ENCODE measurements around the gene EMILIN3. TPM values are rescaled to one million over a fixed set of nuclear protein-coding genes. Genes with fewer than 3 reads are reported as not detected.
A peak's percentile ranks its signal among the peaks of the same experiment; 100 is the strongest.

Gene EMILIN3, protein sequence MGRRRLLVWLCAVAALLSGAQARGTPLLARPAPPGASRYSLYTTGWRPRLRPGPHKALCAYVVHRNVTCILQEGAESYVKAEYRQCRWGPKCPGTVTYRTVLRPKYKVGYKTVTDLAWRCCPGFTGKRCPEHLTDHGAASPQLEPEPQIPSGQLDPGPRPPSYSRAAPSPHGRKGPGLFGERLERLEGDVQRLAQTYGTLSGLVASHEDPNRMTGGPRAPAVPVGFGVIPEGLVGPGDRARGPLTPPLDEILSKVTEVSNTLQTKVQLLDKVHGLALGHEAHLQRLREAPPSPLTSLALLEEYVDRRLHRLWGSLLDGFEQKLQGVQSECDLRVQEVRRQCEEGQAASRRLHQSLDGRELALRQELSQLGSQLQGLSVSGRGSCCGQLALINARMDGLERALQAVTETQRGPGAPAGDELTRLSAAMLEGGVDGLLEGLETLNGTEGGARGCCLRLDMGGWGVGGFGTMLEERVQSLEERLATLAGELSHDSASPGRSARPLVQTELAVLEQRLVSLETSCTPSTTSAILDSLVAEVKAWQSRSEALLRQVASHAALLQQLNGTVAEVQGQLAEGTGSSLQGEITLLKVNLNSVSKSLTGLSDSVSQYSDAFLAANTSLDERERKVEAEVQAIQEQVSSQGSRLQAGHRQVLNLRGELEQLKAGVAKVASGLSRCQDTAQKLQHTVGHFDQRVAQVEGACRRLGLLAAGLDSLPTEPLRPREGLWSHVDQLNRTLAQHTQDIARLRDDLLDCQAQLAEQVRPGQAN
- total RNA-seq = under 0.01 TPM in 1 of 2 replicates, not detected in the other

DNA sequence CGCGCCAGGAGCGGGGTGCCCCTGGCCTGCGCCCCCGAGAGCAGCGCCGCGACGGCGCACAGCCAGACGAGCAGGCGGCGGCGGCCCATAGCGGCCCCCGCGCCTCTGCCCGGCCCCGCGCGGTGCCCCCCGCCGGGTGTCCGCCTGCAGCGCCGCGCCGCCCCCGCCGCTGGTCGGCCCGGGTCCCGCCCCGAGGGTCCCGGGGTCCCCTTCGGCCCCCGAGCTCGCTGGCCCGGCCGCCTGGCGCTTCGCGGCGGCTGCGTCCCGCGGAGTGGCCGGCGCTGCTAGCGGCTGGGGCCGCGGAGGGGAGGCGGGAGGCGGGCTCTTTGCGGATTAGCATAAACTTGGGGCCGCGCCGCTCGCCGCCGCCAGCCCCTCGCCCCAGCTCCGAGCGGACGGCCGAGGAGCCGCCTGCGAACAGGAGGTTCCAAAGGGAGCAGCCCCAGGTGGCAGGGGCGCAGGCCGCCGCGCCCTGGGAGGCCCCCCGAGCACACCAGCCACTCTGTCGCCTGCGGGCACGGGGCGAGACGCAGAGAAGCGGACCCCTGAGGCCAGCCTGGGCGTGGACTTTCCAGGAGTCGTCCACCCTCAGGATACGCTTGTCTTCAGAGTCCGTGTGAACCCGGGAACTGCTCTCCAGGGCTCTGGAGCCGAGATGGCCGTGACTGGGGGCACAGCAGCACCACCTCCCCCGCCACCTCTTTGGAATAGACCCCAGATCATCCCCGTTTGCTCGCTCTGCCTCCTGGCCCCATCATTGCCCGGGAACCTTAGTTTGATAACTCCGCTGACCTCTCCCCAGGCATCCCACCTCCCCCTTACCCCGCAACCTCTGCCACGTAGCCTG lies at the start of gene EMILIN3:
EMILIN3 (minus strand) TSS at position 273 of the 847 bp plus-strand sequence; CDS start at position 89, 184 bp downstream.
- DNase-seq (ENCODE audit: low read depth in 2 of 2) = no peak

DNA sequence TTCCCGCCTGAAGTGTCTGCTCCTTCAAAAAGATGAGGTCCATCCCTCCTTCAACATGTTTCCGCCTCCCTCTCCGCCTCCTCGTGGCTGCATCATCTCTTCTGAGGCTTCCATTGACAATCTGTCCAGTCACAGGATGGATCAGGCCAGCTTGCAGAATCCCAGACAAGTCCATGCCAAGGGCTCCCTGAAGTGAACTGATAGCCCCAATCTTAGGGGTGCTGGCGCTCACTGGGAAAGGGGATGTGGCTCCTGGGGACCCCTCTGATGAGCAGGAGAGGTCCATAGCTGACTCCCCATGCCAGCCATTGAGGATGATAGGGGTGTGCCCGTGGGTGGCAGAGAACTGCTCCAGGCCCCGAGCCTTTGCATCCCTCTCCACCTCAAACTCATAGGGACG lies 48.6 kb upstream of the EMILIN3 start:
- DNase-seq (ENCODE audit: low read depth in 2 of 2) = no peak

DNA sequence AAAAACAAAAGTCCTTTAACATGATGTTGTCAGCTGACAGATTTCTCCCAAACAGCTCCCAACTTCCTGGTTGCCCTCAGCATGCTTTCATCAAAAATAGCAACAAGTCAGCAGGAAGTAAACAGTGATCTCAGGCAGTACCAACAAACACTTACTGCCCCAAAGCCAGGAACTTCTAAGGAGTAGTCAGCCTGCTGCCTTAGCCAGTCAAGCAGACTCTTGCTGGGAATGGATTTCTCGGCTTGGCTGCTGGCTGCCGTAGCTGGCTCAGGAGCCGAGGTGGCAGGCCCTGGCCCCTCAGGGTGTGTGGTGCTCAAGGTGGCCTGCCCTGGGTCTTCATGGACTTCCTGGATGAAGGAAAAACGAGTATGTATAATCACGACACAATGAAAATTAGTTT lies 46.6 kb upstream of the EMILIN3 start:
- peak in 1 of 2 donors; percentile 23 for DNase-seq (ENCODE audit: low read depth in 2 of 2)

DNA sequence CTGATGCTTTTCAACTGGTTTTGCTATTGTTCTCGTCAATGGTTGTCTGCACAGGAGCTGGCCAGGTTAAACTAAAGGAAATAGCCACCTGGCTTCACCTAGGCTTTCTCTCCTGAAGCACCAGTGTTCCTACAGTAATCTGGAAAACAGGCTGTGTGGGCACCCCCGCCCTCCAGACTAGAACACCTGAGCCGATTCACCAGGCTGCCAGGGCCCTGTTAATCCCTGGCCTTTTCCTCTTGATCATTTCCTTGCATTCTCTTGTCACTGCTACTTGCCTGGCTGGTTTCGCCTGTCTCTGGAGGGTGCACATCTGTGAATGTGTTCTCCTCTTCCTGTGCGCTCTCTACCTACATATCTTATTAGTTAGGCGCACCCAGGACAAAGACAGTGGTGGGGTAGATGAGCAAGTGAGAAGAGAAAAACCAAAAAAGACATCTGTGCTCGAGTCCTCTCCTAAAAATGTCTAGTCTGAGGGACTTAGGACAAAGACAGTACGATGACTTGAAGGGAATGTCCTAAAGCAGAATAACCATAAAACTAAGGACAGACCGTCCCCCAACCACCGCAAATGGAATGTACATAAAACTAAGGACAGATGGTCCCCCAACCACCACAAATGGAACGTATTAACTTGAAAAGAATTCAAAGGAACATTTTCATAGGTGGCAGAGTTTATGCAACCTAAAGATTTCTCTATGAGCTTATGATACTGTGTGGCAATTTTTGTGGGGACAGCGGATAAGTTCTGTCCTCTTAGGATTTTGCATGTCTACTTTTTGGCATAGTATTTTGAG lies 45.9 kb upstream of the EMILIN3 start:
- DNase-seq (ENCODE audit: low read depth in 2 of 2) = no peak

DNA sequence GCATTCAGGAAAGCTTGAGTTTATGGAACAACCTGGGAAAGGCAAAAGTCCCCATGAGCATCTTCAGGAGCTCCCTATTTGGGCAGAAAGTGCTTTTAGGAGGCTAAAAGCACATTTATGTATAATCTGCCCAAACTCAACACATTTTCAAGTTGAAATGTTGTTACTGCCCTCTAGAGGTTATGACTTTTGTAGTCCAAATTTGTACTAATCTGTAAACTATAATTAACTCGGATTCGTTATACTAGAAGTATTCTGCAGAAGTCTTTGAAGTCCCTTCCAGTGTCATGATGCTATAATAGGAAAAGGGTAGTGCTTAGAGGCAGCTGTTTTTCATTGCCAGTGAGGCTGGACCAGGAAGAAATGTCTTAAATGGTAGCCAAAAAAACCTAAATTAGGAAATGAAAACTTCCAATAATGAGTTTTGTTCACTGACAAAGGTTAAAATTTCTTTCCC lies 44.8 kb upstream of the EMILIN3 start:
- DNase-seq (ENCODE audit: low read depth in 2 of 2) = peak; percentile 48 to 49

DNA sequence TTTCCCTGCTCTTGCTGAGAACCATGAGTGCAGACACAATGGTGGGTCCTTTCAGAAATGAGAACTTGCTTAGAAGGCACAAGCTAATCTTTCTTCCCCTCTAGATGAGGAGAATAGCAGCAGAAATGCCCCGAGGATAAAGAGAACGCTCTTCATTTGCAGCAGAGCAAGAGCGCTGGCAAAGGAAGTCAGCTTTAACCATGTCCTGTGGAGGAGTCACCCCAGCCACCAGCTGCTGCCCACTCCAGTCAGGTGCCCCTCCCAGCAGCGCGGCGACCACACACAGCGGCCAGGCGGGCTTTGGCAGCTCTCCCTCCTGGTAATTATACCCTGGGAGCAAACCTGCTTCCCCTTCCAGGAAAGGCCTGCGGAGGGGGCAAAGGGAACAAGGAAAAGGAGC lies 42.4 kb upstream of the EMILIN3 start:
- DNase-seq (ENCODE audit: low read depth in 2 of 2) = peak in 1 of 2 donors; percentile 12

DNA sequence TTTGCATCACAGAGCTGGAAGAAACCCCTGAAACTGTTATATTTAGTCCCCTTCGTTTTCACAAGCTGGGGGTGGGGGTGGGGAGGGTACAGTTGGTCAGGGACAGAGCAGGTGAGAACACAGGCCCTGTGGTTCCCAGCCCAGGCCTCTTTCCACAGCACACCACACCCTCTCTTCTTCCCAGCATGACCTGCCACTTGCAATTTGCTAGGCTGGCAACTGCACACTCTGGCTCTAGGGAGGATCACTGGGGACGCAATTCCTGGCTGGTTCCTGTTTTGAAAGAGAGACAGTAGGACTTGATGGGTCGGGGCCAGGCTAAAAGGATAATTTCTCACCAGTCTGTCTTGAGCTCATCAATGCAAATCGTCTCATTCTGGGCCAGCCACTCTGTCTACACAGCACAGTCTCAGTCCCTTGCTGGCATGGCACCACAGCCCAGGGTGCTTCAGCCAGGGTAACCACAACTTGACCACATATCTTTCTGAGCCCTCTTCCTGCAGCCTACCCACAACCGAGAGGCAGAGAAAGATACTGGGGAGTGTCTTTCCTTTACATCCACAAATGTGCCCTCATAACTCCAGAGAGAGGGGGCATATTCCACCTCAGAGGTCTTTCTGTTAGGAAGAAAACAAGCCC lies 41.7 kb upstream of the EMILIN3 start:
- no peak for DNase-seq (ENCODE audit: low read depth in 2 of 2)

DNA sequence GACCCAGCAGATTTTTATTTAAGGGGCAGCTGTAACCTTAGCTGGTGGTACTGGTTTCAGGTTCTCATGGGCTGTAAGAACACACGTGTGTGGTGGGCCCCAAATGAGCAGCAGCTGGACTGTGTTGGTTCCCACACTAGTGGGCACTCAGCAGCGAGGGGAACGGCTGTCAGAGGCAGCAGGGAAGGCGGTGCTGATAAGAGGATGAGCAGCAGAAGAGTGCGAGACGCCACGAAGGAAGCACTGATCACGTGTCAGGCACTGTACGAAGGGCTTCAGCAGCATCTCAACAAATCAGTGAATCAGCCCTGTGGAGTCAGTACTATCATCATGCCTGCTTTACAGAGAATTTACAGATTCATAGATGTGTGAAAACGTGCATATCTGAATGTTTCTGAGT lies 41.0 kb upstream of the EMILIN3 start:
- no peak for DNase-seq (ENCODE audit: low read depth in 2 of 2)

DNA sequence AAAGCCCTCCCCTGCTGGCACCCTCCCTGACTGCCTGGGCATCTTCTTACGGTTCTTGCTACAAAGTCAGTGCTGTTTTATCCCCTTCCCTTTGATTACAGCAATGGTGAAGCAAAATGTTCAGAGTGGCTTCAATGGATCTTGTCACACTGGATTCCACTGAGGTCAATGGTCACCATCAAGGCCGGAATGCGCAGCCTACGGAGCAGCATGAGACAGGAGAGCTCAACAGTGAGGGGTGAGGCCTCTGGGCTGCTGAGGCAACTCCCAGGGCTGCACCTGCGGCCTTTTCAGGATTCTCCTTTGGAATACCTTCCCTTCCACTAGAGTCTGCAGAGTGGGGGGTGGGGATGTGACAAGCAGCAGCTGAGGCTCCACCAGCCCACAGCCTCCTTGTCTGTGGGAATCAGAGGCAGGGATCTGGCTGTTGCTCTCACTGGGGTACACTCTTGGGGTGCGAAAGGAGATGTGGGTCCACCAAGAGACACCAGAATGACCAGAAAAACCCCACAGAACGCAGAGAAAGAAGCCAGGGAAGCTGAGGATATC lies 40.4 kb upstream of the EMILIN3 start:
- DNase-seq (ENCODE audit: low read depth in 2 of 2) = no peak

DNA sequence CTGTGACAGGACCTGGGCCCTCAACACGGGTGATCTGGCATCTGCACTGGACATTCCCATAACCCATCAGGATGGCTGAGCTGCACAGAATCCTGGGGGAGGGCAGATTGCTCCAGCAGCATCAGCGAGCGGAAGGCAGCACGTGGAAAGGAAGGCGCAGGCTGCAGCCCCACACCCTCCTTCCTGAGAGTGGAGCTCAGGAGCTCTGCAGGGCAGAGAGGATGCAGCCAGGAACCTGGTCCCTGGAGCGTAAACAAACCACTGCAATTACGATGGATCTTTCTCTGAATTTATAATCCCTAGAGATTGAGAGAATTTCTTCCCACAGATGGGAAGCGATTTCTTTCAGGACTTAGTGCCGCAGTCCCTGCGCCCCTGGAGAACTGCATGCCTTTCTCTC lies 39.7 kb upstream of the EMILIN3 start:
- DNase-seq (ENCODE audit: low read depth in 2 of 2) = peak; percentile 33 to 53

DNA sequence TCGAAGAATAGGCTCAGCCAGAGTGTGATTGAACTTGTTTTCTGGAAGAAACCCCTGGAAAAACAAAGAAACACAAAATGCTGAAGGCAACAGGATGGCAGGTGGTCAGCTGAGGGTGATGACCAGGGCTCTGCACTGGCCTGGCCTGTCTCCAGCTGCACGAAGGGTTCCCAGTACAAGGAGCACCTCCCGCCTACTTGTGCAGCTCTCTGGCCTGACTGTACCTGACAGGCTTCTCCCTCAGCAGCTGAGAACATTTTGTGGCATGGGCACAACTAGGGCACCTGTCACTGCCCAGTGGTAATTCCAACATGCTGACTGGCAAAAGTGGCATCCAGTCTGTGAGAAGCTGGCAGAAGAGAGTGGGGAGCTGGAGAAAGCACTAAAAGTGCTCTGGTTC lies 38.8 kb upstream of the EMILIN3 start:
- DNase-seq (ENCODE audit: low read depth in 2 of 2) = no peak

DNA sequence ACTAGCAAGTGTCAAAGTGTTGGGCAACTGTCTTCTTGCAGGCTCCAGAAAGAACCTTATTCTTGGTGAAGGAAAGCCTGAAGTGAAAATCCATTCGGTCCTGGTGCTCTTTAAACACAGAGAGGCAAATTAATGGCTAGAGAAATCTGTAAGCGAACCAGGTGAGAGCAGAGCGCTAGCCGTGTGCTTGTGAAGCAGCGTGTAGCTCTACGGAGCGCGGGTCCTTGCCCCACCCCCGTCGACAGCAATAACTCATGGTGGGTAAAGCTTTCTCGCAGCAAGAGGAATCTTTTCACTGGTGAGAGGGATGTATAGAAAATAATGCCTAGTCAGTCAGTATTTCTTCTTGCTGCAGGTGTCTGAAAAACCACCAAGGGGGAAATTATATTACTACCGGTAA lies 37.0 kb upstream of the EMILIN3 start:
- no peak for DNase-seq (ENCODE audit: low read depth in 2 of 2)

DNA sequence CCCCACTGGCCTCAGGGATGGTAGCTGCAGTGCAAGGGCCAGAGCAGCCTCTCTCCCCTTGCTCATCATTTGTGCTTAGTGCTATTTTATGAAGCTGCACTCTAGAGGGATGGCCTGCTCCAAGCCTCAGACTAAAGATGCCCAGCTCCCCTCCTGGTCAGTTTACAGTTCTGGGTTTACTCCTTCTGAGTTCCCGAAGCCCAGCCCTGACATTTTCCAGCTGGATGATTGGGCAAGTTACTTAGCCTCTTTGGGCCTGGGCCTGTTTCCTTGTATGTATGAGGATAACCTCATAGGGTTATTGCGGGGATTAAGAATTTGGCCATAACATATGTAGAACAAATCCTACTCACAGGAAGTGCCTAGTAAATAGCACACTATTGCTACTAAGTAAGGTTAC lies 31.8 kb upstream of the EMILIN3 start:
- no peak for DNase-seq (ENCODE audit: low read depth in 2 of 2)

DNA sequence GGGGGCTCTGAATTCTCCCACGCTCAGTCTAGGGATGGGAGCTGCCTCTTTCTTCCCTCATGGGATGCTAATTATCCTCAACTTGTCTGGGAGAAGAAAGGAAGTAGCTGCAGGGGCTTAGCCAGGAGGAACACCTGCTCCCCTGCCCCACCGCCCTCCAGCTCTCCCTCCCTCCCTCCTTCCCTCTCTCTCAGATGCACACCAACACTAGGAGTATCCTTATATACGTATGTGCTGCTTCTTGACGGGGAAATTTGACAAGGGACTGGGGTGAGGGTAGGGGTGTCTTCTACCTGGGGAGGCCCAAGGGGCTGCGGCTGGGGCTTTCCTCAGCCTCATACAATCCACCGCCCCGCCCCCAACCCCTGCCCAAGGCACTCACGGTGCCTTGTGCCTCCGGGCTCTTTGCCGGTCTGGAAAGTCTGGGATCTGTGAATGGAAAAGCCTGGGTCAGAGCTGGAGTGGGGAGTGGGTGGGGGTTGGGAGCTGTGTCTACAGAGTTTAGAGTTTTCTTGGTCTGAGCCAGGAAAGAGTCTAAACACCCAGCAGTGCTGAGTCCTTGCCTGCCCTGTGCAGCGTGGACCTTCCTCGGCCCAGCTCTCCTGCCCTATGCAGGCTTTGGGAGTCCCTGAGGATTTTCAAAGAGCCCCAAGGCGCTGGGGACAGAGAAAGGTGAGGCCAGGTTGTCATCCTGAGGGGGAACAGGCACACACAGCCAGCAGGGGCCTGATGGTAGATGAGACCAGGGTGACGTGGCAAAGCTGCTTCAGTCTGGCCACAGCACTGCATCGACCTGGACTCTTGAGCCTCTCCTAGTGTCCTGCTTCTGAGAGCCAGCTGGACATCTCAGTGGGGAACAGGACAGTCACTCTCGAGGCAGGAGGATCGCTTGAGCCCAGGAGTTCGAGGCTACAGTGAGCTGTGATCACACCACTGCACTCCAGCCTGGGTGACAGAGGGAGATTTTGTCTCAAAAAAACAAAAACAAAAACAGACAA lies 29.3 kb upstream of the EMILIN3 start:
- no peak for DNase-seq (ENCODE audit: low read depth in 2 of 2)

DNA sequence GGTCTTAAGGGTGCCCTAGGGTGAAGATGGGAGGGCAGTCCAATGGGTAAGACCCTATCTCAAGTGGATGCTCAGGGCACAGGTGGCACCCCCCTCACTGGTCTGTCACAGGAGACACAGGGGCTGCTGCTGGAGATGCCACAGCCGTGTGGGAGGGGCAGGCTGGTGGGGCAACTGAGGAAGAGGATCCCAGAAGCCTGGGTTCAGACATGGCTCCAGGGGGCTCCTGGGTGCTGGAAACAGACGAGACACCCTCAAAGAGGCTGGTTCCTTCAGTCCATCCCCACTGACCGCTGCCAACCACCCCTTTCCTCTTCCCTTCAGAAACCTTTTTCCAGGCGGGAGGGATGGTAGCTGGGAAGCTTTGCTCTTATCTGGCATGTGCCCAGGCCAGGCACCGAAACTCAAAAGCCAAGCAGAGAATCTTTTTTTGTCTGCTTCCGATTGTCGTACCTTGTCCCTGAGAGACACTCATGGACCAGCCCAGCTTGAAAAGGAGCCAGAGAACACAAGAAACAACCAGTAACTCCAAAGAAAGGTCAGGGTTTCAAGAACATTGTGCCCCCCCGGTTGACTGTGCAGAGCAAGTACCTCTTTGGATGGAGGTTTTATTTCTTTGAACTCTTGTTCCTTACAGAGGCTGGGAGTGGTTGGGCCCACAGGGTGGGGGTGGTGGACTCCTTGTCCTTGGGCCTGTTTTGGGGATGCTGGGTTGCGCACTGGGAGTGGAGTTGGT lies 28.5 kb upstream of the EMILIN3 start:
- no peak for DNase-seq (ENCODE audit: low read depth in 2 of 2)

DNA sequence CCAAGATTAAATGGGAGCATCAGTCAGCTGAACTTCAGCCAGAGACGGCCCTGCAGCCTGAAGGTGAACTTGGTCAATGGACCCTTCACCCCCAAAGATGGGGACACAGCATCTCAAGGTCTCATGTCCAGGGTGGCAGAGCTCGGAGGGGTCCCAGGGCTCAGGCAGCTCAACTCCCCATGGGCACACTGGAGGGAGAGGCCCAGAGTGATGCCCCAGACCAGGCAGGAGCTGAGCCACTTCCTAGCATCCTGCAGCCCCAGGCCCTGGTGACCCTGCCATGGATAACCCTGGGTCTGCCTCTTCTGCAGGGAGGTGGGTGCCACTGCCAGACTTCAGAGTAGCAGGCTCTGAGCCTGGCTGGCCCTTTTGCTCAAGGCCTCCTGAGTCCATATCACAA lies 27.5 kb upstream of the EMILIN3 start:
- no peak for DNase-seq (ENCODE audit: low read depth in 2 of 2)

DNA sequence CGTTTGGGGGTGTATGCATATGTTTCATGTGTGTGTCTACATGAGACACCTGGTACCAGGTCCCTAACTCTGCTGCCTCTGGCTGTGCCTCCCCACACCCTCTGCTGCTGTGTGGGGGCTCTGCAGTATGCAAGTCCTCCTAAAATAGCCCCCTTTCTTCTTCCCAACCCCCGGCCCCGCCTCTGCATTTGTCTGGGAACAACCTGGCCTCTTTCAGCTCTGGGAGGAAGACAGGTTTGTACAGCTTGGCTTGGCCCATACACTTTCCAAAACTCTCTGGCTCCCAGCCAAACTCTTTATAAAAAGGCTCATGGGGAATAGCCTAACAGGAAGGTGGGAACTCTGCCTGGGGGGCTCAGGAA lies 27.1 kb upstream of the EMILIN3 start:
- DNase-seq (ENCODE audit: low read depth in 2 of 2) = no peak

Data from lung microvascular endothelial cell (primary cell).